Smooth muscle cell (in vitro differentiated cells): Measurements from ENCODE around the gene KIF26A. TPM values are rescaled to one million over a fixed set of nuclear protein-coding genes. Genes with fewer than 3 reads are reported as not detected.

Source experiments
- DNase-seq: peaks from one replicate; lab custom pipeline; 2025; ENCODE audit not compliant: unreplicated experiment; lab: John Stamatoyannopoulos, UW
- H2AFZ ChIP-seq: fragments of 200-600 bp; sonication (generic); 2 replicates; pipeline ENCODE4 v1.6.0; 2016; ENCODE audit warnings: antibody characterized with exemption, low read depth, mild to moderate bottlenecking
- H3F3A ChIP-seq: fragments of 200-600 bp; sonication (generic); 2 replicates; pipeline ENCODE4 v1.6.0; 2017; ENCODE audit warnings: antibody characterized with exemption, low read depth
- H3K27ac ChIP-seq: fragments of 200-600 bp; sonication (generic); 2 replicates; pipeline ENCODE4 v1.5.1; 2016; ENCODE audit warnings: low read depth, mild to moderate bottlenecking
- H3K27me3 ChIP-seq: fragments of 200-600 bp; sonication (generic); 2 replicates; pipeline ENCODE4 v1.6.1; 2016; ENCODE audit warnings: low read depth, mild to moderate bottlenecking
- H3K36me3 ChIP-seq: fragments of 200-600 bp; sonication (generic); 2 replicates; pipeline ENCODE4 v1.5.1; 2016; ENCODE audit warnings: low read depth
- H3K4me1 ChIP-seq: fragments of 200-600 bp; sonication (generic); 2 replicates; pipeline ENCODE4 v1.5.1; 2016; ENCODE audit warnings: low read depth
- H3K4me2 ChIP-seq: fragments of 200-600 bp; sonication (generic); 2 replicates; pipeline ENCODE4 v1.6.0; 2016; ENCODE audit warnings: mild to moderate bottlenecking
- H3K4me3 ChIP-seq: fragments of 200-600 bp; sonication (generic); 2 replicates; pipeline ENCODE4 v1.5.1; 2016; ENCODE audit warnings: mild to moderate bottlenecking
- H3K79me2 ChIP-seq: fragments of 200-600 bp; sonication (generic); 2 replicates; pipeline ENCODE4 v1.6.0; 2016; ENCODE audit warnings: low read depth, mild to moderate bottlenecking
- H3K9ac ChIP-seq: fragments of 200-600 bp; sonication (generic); 2 replicates; pipeline ENCODE4 v1.6.0; 2016; ENCODE audit warnings: low read depth
- H3K9me3 ChIP-seq: fragments of 200-600 bp; sonication (generic); replicated peaks from 2 replicates; pipeline ENCODE4 v1.5.1; 2016; ENCODE audit warnings: low read depth
- H4K20me1 ChIP-seq: fragments of 200-600 bp; sonication (generic); 2 replicates; pipeline ENCODE4 v1.6.0; 2016; ENCODE audit warnings: low read depth
- CTCF ChIP-seq: fragments of 200-600 bp; sonication (generic); IDR thresholded peaks from 2 replicates; pipeline ENCODE4 v1.5.1; 2017; ENCODE audit warnings: borderline replicate concordance, mild to moderate bottlenecking, antibody characterized with exemption; ENCODE audit not compliant: insufficient read depth, poor library complexity, severe bottlenecking
- WGBS: methylation state at CpG from one replicate; pipeline ENCODE4 v1.1.7; 2016; ENCODE audit warnings: low lambda C conversion rate; 5-methylcytosine and 5-hydroxymethylcytosine counted together
- polyA plus RNA-seq: library from polyadenylated mRNA; unstranded; fragments of >200 nt; fragmentation: Nextera tagmentation; extraction: Ambion mirVana; gene quantifications from 2 replicates; pipeline ENCODE4 v1.2.1, GENCODE V29; 2016
- total RNA-seq: library from RNA; depleted of rRNA; stranded (reverse); fragments of >200 nt; gene quantifications from 2 replicates; pipeline ENCODE4 v1.2.3, GENCODE V29; 2014

KIF26A gene
- total and polyA plus RNA-seq, 2 experiments from 2014 or later: 4.4 to 5.9 TPM

DNA sequence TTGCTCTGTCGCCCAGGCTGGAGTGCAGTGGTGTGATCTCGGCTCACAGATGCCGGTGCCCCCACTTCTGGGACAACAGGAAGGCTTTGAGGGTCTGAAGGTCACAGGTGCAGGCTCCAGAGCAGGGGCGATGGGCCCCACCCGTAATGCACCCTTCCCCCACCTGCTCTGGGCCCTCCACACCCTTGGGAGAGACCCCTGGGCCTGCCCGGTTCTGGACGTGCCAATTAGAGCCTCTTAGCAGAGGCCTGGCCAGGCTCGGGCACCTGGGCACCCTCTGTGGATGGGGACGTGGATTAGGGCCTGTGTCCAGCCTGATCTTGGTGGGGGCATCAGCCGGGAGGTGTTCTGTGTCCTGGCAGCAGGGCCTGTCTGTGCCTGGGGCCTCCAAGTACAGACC, 62.2 kb downstream of the KIF26A start:
- 93% methylated on average over 10 of the region's 10 CpGs for whole genome bisulfite sequencing
- no peaks in the 10 kb centered on the region for H3K79me2 ChIP-seq
- no peak overlapping the region for H3K9ac ChIP-seq
- H3K4me1 ChIP-seq: no peaks in the 10 kb centered on the region
- no peaks in the 10 kb centered on the region for H3K9me3 ChIP-seq
- no peak overlapping the region for H3K4me2 ChIP-seq
- no peaks in the 10 kb centered on the region for H4K20me1 ChIP-seq
- no peak for DNase-seq
- H3F3A ChIP-seq: no peaks in the 10 kb centered on the region
- H3K27me3 ChIP-seq: no peaks in the 10 kb centered on the region
- H3K27ac ChIP-seq: no peak overlapping the region
- TF ChIP-seq CTCF: no peak
- no peak overlapping the region for H3K4me3 ChIP-seq
- H3K36me3 ChIP-seq: no peaks in the 10 kb centered on the region
- no peak overlapping the region for H2AFZ ChIP-seq

GRCh38 chr14:104201063-104201462, 62.7 kb downstream of the KIF26A start:
- Histone ChIP-seq H4K20me1 (no peaks in the 10 kb centered on the region), H3K4me2 (no peak overlapping the region), H2AFZ (no peak overlapping the region), H3K27ac (no peak overlapping the region), H3K36me3 (no peaks in the 10 kb centered on the region), H3K79me2 (no peaks in the 10 kb centered on the region), H3K4me1 (no peaks in the 10 kb centered on the region), H3K4me3 (no peak overlapping the region), H3F3A (no peaks in the 10 kb centered on the region), H3K27me3 (no peaks in the 10 kb centered on the region), H3K9me3 (no peaks in the 10 kb centered on the region), H3K9ac (no peak overlapping the region)
- no peak for TF ChIP-seq CTCF
- WGBS: 98% methylated on average over 13 of the region's 13 CpGs
- no peak for DNase-seq

GRCh38 chr14:104201496-104201895, 63.1 kb downstream of the KIF26A start:
- Histone ChIP-seq H2AFZ (no peak overlapping the region), H3K27me3 (no peaks in the 10 kb centered on the region), H3K4me3 (no peak overlapping the region), H3K4me1 (no peaks in the 10 kb centered on the region), H3K9me3 (no peaks in the 10 kb centered on the region), H3F3A (no peaks in the 10 kb centered on the region), H3K36me3 (no peaks in the 10 kb centered on the region), H4K20me1 (no peaks in the 10 kb centered on the region), H3K4me2 (no peak overlapping the region), H3K79me2 (no peaks in the 10 kb centered on the region), H3K9ac (no peak overlapping the region), H3K27ac (no peak overlapping the region)
- no peak for DNase-seq
- TF ChIP-seq CTCF: no peak
- 97% methylated on average over 9 of the region's 9 CpGs for WGBS

DNA sequence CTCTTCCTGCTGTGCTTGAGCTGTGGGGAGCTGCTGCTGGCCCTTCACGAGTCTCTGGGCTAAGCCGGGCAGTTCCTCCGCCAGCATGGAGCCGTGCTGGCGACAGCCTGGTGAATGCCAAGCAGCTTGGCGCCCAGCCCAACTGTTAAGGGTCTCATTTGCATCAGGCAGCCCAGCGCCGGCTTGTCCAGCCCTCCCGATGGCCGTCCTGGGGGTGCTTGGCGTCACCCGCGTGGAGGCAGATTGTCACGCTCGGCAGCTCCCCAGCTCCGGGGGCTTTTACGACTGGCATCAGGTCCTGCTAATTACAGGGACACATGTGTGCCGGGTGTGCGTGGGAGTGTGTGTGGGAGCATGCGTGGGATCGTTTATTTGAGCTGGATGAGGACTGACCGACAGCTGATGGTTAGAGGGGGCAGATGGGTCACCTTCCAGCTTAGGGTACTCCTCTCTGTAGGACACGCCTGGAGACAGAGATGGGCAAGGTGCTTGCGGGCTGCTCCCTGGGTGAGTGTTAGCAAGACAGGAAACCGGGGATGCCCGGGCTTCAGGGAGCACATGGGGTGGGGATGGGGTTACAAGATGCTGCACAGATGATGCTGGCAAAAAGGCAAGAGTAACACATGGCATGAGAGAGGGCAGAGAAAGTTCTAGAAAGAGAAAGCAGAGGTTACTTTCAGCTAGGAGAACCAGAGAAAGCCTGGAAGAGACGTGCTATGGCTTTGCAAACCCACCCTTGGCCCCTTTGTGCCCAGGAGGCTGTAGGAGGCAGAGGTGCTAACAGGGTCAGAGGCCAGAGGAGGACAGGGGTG, 64.1 kb downstream of the KIF26A start:
- Histone ChIP-seq H2AFZ (no peak overlapping the region), H3K79me2 (no peaks in the 10 kb centered on the region), H3K4me2 (no peak overlapping the region), H4K20me1 (no peaks in the 10 kb centered on the region), H3K36me3 (no peaks in the 10 kb centered on the region), H3K4me3 (no peak overlapping the region), H3K9ac (no peak overlapping the region), H3K27me3 (no peaks in the 10 kb centered on the region), H3K27ac (no peak overlapping the region), H3K9me3 (no peaks in the 10 kb centered on the region), H3F3A (no peaks in the 10 kb centered on the region), H3K4me1 (no peaks in the 10 kb centered on the region)
- no peak for TF ChIP-seq CTCF
- WGBS: 83% methylated on average over 27 of the region's 27 CpGs
- DNase-seq: no peak
